Stimulated activated CD4-positive, alpha-beta T cell treated with anti-CD3 and anti-CD28 coated beads, Interleukin-4, amount 100 ng/mL, for 24 hours (primary cell): Measurements from ENCODE around the gene CLIP1.
"Not testable (repeated sequence)": the region's sequence is repeated elsewhere in the genome, so short reads cannot be mapped to it uniquely, and the experiment has no call there.

ENCODE experiments used
- DNase-seq: peaks from one replicate; pipeline ENCODE4 v3.0.0-alpha.2; 2020

Gene CLIP1

GRCh38 chr12:122394626-122395194 is 27.8 kb downstream of the CLIP1 start:
- no peak for DNase-seq

DNA sequence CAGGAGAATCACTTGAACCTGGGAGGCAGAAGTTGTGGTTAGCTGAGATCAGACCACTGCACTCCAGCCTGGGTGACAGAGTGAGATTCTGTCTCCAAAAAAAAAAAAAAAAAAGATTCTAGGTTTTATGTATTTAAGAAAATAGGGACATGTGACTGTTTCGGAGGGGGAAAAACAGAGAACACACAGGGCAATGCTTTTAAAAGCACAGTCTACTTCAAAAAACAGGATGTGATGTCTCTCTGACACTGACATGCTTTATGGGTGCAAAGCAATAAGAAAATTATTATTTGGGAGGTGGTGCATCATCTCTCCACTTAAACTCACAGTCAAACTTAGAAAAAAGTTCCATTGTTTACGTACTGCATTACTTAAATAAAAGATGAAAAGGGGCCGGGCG is 28.7 kb downstream of the CLIP1 start:
- no peak for DNase-seq

DNA sequence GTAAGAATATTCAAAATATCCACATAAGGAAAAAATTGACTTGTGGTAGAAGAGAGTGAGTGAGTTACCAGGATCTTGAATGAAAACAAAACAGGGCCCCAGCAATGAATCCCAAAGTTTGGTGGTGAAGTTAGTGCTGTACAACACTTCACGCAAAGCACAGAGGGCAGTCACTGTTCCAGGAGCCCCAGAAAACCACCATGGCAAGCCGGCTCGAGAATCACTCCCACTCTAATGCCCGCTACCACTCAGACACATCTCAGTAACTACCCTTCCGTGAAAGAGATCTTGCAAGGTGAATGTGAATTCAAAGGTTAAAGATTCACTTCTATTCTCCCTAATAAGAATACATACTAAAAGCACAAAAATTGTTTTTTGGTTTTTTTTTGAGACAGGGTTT is 30.1 kb downstream of the CLIP1 start:
- no peak for DNase-seq

- DNase-seq: no peak
These were observed 32.8 kb downstream of the CLIP1 start for GRCh38 chr12:122389677-122390076.

- no peak for DNase-seq
These were observed 34.6 kb downstream of the CLIP1 start for GRCh38 chr12:122387887-122388286.

DNA sequence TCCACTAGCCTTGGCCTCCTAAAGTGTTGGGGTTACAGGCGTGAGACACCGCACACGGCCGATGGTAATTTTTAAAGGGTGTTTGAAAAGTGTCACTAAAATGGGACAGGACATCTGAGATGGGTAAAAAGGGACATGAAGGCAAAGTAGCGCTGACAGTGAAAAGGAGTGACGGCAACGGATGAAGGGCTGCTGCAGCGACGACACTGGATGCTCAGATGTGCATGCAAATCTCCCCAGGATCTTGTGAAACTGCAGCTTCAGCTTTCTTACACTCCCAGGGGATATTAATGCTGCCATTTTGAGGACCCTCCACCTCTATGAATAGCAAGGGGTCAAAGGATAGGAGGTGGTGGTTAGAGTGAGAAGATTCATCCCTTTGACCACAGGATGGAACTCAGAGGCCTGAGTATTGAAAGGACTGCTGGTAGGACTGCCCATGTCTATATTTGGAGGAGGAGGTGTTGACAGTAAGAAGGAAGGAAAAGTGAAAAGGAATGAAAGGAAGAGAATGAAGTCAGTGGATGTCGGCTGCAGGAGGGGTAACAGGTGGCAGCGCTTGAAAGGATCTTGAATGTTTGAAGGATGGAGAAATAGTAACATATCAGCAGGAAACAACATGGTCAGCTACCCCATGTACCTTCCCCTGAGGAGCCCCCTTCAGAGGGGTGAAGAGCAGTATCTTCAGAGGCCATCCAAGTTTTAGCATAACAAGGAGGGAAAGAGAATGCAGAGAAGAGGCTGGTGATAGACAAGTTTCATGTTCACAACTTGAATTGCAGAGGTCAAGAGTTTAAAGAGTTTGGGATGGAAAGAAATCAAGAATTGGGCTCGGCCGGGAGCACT is 37.1 kb downstream of the CLIP1 start:
- DNase-seq: no peak

DNA sequence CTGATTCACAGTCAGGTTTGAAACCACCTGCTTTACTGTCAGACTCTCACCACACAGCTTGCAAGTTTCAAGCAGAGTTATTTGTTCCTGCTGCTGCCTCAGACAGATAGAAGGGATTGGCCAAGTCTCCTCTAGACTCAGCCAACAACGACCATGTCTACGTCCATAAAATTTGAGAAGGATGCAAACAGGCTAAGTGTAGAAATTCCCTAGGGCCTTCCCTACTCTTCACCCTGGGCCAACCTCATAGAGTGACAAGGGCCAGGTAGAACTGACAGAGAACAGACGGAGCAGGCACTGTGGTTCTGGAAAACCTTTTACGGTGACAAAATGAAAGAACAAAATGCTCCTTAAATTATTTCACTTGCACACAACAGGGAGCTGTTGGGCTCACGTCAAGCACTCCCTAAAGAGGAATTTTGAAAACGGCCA is 39.5 kb downstream of the CLIP1 start:
- DNase-seq: no peak

DNA sequence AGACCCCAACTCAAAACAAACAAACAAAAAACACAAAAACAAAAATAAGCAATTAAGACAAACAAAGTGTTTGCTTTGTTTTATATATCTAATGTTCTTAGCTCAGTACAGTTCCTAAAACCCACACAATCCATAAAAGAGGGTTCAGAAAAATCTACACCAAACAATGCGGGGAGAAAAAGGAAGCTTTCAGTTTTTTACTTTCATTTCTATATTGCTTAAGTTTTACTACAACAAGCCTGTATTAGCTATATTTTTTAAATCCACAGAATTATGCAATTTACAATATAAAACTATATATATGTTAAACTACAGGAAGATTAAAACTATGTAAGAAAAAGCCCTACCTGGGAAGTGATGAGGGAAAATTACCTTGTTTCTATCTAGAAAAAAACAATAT is 41.4 kb downstream of the CLIP1 start:
- no peak for DNase-seq

- not testable (repeated sequence) for DNase-seq
These were observed 45.7 kb downstream of the CLIP1 start for GRCh38 chr12:122376751-122377150.

DNA sequence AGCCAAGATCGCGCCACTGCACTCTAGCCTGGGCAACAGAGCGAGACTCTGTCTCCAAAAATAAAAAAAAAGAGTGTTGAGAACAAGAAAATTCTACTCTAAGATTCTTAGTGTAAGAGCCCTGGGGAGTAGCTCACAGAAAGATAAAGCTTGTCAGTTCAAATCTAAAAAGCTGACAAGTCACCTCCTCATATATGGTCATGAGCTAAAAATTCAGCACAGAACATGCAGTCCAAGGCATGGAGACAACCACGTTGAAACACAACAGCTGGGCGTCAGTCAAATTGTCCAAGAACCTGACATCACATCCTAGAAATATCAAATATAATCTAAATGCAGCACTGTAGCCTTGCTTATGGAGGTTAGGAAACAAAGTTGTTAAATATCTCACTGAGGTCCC is 47.8 kb downstream of the CLIP1 start:
- DNase-seq: no peak

GRCh38 chr12:122371475-122372045 is 50.9 kb downstream of the CLIP1 start:
- DNase-seq: no peak

GRCh38 chr12:122368361-122369073 is 54.0 kb downstream of the CLIP1 start:
- no peak for DNase-seq

DNA sequence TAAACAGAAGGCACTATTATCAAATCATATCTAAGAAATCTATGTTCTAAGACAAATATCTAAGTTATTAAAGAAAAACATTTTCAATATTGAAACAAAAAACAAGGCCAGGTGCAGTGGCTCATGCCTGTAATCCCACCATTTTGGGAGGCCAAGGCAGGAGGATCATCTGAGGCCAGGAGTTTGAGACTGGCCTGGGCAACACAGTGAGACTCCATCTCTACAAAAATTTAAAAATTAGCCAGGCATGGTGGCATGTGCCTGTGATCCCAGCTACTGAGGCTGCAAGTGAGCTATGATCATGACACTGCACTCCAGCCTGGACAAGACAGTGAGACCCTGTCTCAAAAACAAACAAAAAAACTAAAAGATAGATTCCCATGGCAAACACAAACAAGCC is 54.8 kb downstream of the CLIP1 start:
- DNase-seq: not testable (repeated sequence)

DNA sequence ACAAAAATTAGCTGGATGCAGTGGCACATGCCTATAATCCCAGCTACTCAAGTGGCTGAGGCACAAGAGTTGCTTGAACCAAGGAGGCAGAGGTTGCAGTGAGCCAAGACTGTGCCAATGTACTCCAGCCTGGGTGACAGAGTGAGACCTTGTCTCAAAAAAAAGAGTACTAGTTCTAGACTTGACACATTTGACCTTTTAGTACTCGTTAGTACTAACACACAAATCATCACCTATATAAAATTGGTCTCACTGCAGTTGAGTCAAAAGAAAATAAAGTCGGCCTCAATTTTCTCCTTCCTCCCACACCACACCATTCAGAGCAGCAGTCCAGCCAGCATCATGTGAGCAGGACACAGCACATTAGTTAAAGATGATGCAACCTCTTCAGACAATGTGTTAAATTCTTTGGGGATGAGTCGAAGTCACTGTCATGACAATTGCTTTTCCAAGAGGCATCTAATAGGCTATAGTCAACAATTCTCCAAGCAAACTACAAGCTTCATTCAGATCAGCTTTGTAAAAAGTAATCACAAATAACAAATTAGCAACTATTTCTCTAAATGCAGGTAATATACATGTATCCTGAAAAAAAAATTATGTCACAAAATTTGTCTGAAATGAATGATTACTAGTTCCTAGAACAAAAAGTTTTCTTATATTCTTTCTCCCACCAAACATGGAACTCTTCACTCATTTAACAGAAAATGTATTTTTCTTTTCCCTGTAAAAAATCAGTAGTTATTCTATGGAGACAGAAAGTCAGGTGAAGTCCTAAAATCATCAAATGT is 55.6 kb downstream of the CLIP1 start:
- no peak for DNase-seq

DNA sequence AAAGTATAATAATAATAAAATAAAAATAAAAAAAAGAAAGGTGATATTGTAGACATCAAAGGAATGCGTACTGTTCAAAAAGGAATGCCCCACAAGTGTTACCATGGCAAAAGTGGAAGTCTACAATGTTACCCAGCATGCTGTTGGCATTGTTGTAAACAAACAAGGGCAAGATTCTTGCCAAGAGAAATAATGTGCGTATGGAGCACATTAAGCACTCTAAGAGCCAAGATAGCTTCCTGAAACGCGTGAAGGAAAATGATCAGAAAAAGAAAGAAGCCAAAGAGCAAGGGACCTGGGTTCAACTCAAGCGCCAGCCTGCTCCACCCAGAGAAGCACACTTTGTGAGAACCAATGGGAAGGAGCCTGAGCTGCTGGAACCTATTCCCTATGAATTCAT is 57.2 kb downstream of the CLIP1 start:
- DNase-seq: not testable (repeated sequence)

DNA sequence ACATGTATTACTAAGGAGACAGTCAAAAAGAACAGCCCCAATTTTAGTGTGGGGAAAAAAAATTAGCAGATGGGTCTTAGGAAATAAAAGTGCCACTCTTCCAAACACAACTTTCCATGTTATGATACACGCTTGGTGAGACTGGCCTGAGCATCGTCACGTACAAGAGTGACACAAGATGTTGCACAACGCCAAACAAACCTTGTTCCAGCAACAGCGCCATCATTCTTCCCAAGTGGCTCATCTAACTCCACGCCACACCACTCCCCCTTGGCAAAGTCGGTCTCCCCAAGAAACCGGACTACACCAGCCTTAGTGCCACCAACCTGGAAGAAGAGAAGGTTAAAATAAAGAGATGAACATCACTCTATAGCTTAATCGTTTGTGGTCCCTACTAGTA is 58.7 kb downstream of the CLIP1 start:
- DNase-seq: no peak

GRCh38 chr12:122362755-122363154 is 59.7 kb downstream of the CLIP1 start:
- no peak for DNase-seq

- DNase-seq: not testable (repeated sequence)
These were observed 64.1 kb downstream of the CLIP1 start for GRCh38 chr12:122358403-122358802.

- not testable (repeated sequence) for DNase-seq
These were observed 64.9 kb downstream of the CLIP1 start for GRCh38 chr12:122357536-122357935.

- DNase-seq: not testable (repeated sequence)
These were observed 65.5 kb downstream of the CLIP1 start for GRCh38 chr12:122356991-122357390.

DNA sequence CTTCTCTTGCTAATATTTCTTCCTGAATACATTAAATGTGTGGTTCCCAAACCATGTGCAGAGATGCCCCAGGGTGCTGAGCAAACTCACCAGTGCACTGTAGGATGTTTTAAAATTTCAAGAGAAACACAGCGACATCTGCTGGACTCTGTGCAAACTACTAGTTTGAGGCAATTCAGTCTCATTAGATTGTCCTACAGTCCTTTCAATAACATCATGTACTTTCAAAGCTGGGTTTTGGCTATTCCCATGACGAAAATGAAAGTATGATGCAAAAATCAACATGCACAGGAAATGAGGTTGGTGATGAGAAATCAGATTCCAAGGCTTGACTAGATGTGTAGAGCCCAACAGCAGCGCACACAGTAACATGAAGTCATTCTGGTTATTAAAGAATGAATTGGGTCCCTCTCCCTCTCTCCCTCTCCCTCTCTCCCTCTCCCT is 66.3 kb downstream of the CLIP1 start:
- peak; percentile 58 for DNase-seq

- no peak for DNase-seq
These were observed 66.8 kb downstream of the CLIP1 start for GRCh38 chr12:122355706-122356105.
